Liver (tissue), 9 donors: Measurements from ENCODE around the gene MEGF6. TPM values are rescaled to one million over a fixed set of nuclear protein-coding genes. Genes with fewer than 3 reads are reported as not detected.

ENCODE experiments used
- DNase-seq: peaks from one replicate; pipeline ENCODE4 v3.0.0-alpha.2; 2017; ENCODE audit warnings: low spot score
- H3K27ac ChIP-seq, 2 donors: one replicate each; pipeline ENCODE4 v1.7.0; 2013; ENCODE audit warnings: inconsistent platforms in 2 of 2, low read length in 2 of 2, control low read depth in 1 of 2, low read depth in 1 of 2, mild to moderate bottlenecking in 1 of 2
- H3K27me3 ChIP-seq, 4 donors: one replicate each; pipeline versions ENCODE4 v1.6.1 to v1.7.0; 2013; ENCODE audit warnings: low read length in 3 of 4, inconsistent platforms in 1 of 4, mild to moderate bottlenecking in 1 of 4, moderate library complexity in 1 of 4; ENCODE audit not compliant: control insufficient read depth in 4 of 4, insufficient read depth in 4 of 4
- H3K36me3 ChIP-seq, 4 donors: one replicate each; pipeline versions ENCODE4 v1.6.1 to v1.7.0; 2013; ENCODE audit warnings: low read length in 3 of 4, mild to moderate bottlenecking in 3 of 4, low read depth in 1 of 4, moderate library complexity in 1 of 4; ENCODE audit not compliant: control insufficient read depth in 4 of 4, insufficient read depth in 3 of 4
- H3K4me1 ChIP-seq, 4 donors: one replicate each; pipeline versions ENCODE4 v1.6.1 to v1.7.0; 2013; ENCODE audit warnings: low read length in 3 of 4, mild to moderate bottlenecking in 3 of 4, moderate library complexity in 1 of 4; ENCODE audit not compliant: control insufficient read depth in 4 of 4, insufficient read depth in 4 of 4
- H3K4me3 ChIP-seq, 3 donors: one replicate each; pipeline versions ENCODE4 v1.6.1 to v1.7.0; 2013; ENCODE audit warnings: low read length in 3 of 3, control low read depth in 1 of 3, low read depth in 1 of 3, mild to moderate bottlenecking in 1 of 3
- H3K9ac ChIP-seq, 2 donors: one replicate each; pipeline ENCODE4 v1.7.0; 2013; ENCODE audit warnings: low read length in 2 of 2, mild to moderate bottlenecking in 2 of 2, moderate library complexity in 2 of 2, control low read depth in 1 of 2, low read depth in 1 of 2
- H3K9me3 ChIP-seq, 4 donors: one replicate each; pipeline versions ENCODE4 v1.6.1 to v1.7.0; 2013; ENCODE audit warnings: low read length in 3 of 4; ENCODE audit not compliant: control insufficient read depth in 4 of 4
- ATF3 ChIP-seq: IDR thresholded peaks from 2 replicates; pipeline ENCODE4 v1.6.1; 2016; ENCODE audit warnings: antibody characterized with exemption
- CTCF ChIP-seq: fragments of 150-350 bp; IDR thresholded peaks from 2 replicates; pipeline ENCODE4 v1.5.1; 2017; ENCODE audit warnings: improper control_type of control experiment, low read depth, low read length; ENCODE audit not compliant: missing input control
- EGR1 ChIP-seq, 2 donors: IDR thresholded peaks; 2 replicates each; pipeline ENCODE4 v1.6.1; 2016 to 2018; ENCODE audit warnings: antibody characterized with exemption in 2 of 2, low read depth in 2 of 2
- FOXA1 ChIP-seq: IDR thresholded peaks from 2 replicates; pipeline ENCODE4 v1.6.1; 2016; ENCODE audit warnings: antibody characterized with exemption
- FOXA2 ChIP-seq: IDR thresholded peaks from 2 replicates; pipeline ENCODE4 v1.6.1; 2016; ENCODE audit warnings: antibody characterized with exemption
- GABPA ChIP-seq, 2 donors: IDR thresholded peaks in 1 of 2; conservative IDR thresholded peaks in 1 of 2; 2 replicates each; pipeline ENCODE4 v1.6.1; 2016; ENCODE audit warnings: antibody characterized with exemption in 2 of 2, mild to moderate bottlenecking in 1 of 2, moderate library complexity in 1 of 2
- HNF4A ChIP-seq, 2 donors: conservative IDR thresholded peaks; 2 replicates each; pipeline ENCODE4 v1.6.1; 2016; ENCODE audit warnings: antibody characterized with exemption in 2 of 2, mild to moderate bottlenecking in 2 of 2
- HNF4G ChIP-seq: IDR thresholded peaks from 2 replicates; pipeline ENCODE4 v1.6.1; 2016; ENCODE audit warnings: antibody characterized with exemption
- JUND ChIP-seq, 2 donors: IDR thresholded peaks; 2 replicates each; pipeline ENCODE4 v1.6.1; 2016; ENCODE audit warnings: antibody characterized with exemption in 2 of 2
- MAX ChIP-seq: IDR thresholded peaks from 2 replicates; pipeline ENCODE4 v1.6.1; 2016; ENCODE audit warnings: antibody characterized with exemption
- NR2F2 ChIP-seq: IDR thresholded peaks from 2 replicates; pipeline ENCODE4 v1.6.1; 2016; ENCODE audit warnings: antibody characterized with exemption
- RAD21 ChIP-seq, 2 donors: IDR thresholded peaks; 2 replicates each; pipeline ENCODE4 v1.6.1; 2016; ENCODE audit warnings: antibody characterized with exemption in 2 of 2, mild to moderate bottlenecking in 2 of 2
- REST ChIP-seq: IDR thresholded peaks from 2 replicates; pipeline ENCODE4 v1.6.1; 2016; ENCODE audit warnings: antibody characterized with exemption, mild to moderate bottlenecking
- RXRA ChIP-seq, 2 donors: IDR thresholded peaks; 2 replicates each; pipeline ENCODE4 v1.6.1; 2017 to 2018; ENCODE audit warnings: antibody characterized with exemption in 2 of 2, mild to moderate bottlenecking in 1 of 2
- SP1 ChIP-seq: IDR thresholded peaks from 2 replicates; pipeline ENCODE4 v1.6.1; 2018; ENCODE audit warnings: antibody characterized with exemption, mild to moderate bottlenecking
- TAF1 ChIP-seq: conservative IDR thresholded peaks from 2 replicates; pipeline ENCODE4 v1.6.1; 2016; ENCODE audit warnings: antibody characterized with exemption, mild to moderate bottlenecking
- YY1 ChIP-seq: IDR thresholded peaks from 2 replicates; pipeline ENCODE4 v1.6.1; 2016; ENCODE audit warnings: antibody characterized with exemption, mild to moderate bottlenecking
- ZBTB33 ChIP-seq: IDR thresholded peaks from 2 replicates; pipeline ENCODE4 v1.6.1; 2016; ENCODE audit warnings: antibody characterized with exemption
- WGBS: extraction: QIAGEN DNeasy Blood & Tissue Kit; methylation state at CpG from one replicate; pipeline ENCODE4 v1.1.7; 2013; 5-methylcytosine and 5-hydroxymethylcytosine counted together
- polyA plus RNA-seq, 2 donors: library from polyadenylated mRNA; stranded (reverse) in 1 of 2; unstranded in 1 of 2; fragments of 200-250 nt in 1 of 2; fragments of >200 nt in 1 of 2; fragmentation: Nextera tagmentation in 1 of 2; extraction: Ambion mirVana in 1 of 2; gene quantifications; one replicate each; pipeline versions ENCODE4 v1.2.1 to v1.2.3, GENCODE V29; 2013 to 2015
- total RNA-seq, 2 donors: library from RNA; depleted of rRNA; stranded (reverse); fragments of >200 nt; gene quantifications; one replicate each; pipeline ENCODE4 v1.2.3, GENCODE V29; 2014
- donor health status: healthy.
- donor health status: healthy.
- donor health status: healthy.
- donor health status: healthy.
- donor health status: healthy.

Gene MEGF6
- total and polyA plus RNA-seq, 4 donors: 1.3 to 11.0 (median 4.0) TPM

- no peaks in the 10 kb centered on the region for H3K27me3 ChIP-seq
- H3K9ac ChIP-seq: no peak overlapping the region
- no peak overlapping the region for H3K4me3 ChIP-seq
- no peak overlapping the region for H3K27ac ChIP-seq
- H3K4me1 ChIP-seq: no peaks in the 10 kb centered on the region
- H3K9me3 ChIP-seq: no peaks in the 10 kb centered on the region
- 89% methylated on average over 12 of the region's 12 CpGs for WGBS
- TF ChIP-seq HNF4A (conservative IDR thresholded peaks at IDR 0.05) (no peak), YY1 (no peak), ZBTB33 (no peak), NR2F2 (no peak), FOXA1 (no peak), RXRA (IDR thresholded peaks at IDR 0.05) (no peak), SP1 (no peak), REST (no peak), ATF3 (no peak), RAD21 (IDR thresholded peaks at IDR 0.05) (no peak), EGR1 (IDR thresholded peaks at IDR 0.05; ENCODE audit: low read depth in 2 of 2) (no peak), CTCF (no peak), MAX (no peak), FOXA2 (no peak), TAF1 (no peak), JUND (IDR thresholded peaks at IDR 0.05) (no peak)
- no peak for DNase-seq
- no peaks in the 10 kb centered on the region for H3K36me3 ChIP-seq
Measured at GRCh38 chr1:3563125-3563524, 48.2 kb downstream of the MEGF6 start.

- no peaks in the 10 kb centered on the region for H3K36me3 ChIP-seq
- H3K9ac ChIP-seq: no peak overlapping the region
- 86% methylated on average over 8 of the region's 8 CpGs for WGBS
- no peak overlapping the region for H3K4me3 ChIP-seq
- H3K9me3 ChIP-seq: no peaks in the 10 kb centered on the region
- no peaks in the 10 kb centered on the region for H3K27me3 ChIP-seq
- no peak overlapping the region for H3K27ac ChIP-seq
- no peak for DNase-seq
- H3K4me1 ChIP-seq: no peaks in the 10 kb centered on the region
- no peak for TF ChIP-seq FOXA2
- no peak for TF ChIP-seq HNF4A (conservative IDR thresholded peaks at IDR 0.05)
- TF ChIP-seq MAX: no peak
- TF ChIP-seq RXRA (IDR thresholded peaks at IDR 0.05): no peak
- no peak for TF ChIP-seq CTCF
- TF ChIP-seq HNF4G: no peak
- TF ChIP-seq ATF3: no peak
- TF ChIP-seq EGR1 (IDR thresholded peaks at IDR 0.05; ENCODE audit: low read depth in 2 of 2): no peak
- no peak for TF ChIP-seq GABPA (IDR thresholded peaks at IDR 0.05 in 1 of 2, conservative IDR thresholded peaks at IDR 0.05 in 1 of 2)
- TF ChIP-seq SP1: no peak
- TF ChIP-seq JUND (IDR thresholded peaks at IDR 0.05): no peak
- no peak for TF ChIP-seq REST
Measured at GRCh38 chr1:3562712-3563111, 48.6 kb downstream of the MEGF6 start.
